TTC549 (cell line): Measurements from ENCODE around the gene KLK12.
A peak's percentile ranks its signal among the peaks of the same experiment; 100 is the strongest.
"Not testable (repeated sequence)": the region's sequence is repeated elsewhere in the genome, so short reads cannot be mapped to it uniquely, and the experiment has no call there.

ENCODE experiments used
- FAIRE-seq: peaks from 2 replicates; lab custom pipeline; 2012; peaks lifted over from hg19 to GRCh38; lab: Jason Lieb, UNC

KLK12 gene

DNA sequence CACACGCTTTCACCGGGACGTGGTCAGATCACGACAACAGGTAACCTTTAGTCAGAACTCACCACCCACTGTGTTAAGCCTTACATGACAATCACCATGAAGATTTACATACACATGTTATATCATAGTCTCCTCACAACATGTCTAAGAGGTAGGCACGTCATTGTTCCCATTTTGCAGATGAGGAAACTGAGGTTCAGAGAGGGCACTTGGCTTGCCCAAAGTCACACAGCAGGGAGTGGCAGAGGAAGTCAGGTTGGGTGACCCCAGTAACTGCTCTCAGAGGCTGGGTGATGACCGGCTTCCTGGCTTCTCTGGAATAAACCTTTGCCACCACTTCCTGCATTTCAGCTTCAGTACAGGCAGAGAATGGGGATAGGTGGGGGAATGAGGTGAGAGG lies 20.6 kb downstream of the KLK12 start:
- no peak for FAIRE-seq

DNA sequence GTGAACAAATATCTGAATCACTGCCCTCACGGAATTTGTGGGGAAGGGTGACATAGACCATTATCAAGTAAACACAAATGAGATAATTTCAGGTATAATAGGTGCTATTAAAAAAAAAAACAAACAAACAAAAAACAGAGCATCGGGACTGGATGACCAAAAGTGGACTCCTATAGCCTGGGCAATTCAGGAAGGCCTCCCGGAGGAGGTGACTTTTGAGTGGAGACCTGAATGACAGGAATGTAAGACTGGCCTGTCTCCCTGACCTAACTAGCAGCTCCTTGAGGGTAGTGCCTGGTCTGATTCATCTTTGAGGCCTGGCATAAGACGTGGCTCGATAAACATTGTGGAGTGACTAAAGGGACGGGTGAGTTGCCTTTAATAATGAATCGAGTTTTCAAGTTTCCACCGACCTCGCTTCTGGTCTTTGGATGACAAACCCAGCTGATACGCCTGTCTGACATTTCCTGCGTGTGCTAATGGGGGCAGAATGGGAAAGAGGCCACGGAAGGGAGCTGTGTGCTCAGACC lies 22.1 kb downstream of the KLK12 start:
- no peak for FAIRE-seq

DNA sequence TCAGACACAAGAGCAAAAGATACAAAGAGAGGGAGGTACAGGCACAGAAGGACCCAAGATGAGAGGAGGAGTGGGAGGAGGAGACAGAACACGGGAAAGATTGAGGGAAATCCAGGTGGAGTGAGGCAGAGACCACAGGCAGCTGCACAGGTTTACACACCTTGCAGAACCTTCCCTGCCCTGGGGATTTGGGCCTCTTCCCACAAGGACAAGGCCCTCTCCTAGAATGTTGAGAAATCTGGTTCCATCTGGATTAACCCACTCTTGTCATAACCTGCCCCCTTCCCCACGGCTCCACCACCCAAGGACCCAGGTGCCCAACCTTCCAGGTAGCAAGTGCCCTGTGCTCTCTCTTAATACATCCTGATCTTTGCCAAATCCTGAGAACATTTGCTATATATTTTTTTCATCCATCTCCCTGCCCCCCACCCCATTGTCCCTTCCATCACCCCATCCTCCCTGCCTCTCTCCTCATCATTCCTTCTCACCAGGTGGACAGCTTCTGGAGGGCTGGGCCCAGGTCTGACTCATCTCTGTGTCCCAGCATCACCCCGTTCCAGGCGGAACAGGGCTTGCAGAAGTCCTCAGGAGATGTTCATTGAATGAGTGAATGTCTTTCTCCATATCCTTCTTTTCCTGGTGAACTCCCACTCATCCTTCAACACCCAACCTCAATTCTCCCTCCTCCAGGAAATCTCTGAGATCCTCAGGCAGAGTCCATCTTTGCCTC lies 24.6 kb downstream of the KLK12 start:
- no peak for FAIRE-seq

DNA sequence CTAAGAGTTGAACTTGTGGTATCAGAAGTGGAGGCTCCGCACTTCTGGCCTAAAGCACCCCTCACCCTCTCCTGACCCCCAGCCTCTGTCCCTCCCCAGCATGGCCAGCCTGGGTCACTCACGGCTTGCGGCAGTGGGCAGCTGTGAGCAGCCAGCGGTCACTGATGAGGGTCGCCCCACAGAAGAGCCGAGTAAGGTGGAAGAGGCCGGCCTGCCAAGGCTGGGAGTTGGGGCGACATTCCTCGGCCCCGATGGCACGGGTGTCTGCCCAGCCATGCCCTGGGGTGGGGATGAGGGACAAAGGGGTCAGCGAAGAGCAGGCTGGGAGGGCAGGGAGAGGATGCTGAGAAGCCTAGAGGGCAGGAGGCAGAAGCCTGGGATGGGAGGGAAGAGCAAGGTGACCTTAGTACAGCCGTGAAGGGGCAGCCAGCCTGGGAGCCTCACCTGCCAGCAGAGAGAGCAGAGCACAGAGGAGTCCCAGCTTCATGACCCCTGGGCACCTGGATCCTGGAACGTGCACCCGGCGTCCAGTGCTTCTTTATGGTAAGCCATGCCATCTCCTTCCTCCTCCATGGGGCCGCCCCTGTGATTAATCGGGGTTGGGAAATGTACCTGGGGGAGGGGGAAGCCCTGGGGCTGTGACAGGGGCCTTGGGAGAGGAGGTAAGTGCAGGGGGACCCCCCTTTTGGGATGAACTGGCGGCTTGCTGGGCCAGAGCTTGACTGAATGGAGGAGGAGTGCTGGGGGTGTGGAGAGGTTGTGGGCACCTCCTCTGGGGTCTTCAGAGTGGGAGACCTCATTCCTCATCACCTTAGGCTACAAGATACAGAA lies 25.5 kb downstream of the KLK12 start:
- FAIRE-seq = no peak

DNA sequence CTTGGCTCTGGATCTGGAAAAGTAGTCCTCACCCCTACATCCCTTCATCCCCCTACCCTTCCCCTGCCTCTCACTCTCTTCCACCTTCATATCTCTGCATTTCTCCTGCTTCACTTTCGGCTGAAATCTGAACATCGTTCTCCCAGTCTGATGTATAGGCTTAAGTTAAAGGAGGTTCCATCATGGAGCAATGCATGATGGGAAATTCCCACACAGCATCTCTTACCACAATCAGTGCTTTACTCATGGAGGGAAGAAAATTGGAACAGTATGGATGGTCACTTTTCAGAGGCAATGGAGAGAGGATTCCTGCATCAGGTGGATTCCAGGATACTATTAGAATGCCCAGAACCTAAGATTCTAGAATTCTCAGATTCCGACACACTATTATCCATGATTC lies 27.3 kb downstream of the KLK12 start:
- FAIRE-seq = no peak

DNA sequence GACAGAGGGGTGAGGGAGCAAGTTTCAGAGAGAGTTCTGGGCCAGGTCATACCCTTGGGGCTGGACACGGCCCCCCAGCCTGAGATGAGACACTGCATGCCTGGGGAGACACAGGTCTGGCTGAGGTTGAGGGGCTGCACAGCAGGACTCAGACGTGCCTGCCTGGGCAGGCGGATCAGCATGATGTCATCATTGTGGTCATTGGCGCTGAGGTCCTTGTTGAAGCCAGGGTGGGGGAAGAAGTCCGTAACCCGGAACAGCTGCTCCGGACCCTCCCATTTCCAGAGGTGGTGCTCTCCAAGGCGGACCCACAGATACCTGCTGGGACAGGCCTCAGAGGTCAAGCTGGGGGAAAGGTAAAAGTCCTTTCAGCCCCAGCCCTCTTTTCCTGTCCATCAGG lies 28.4 kb downstream of the KLK12 start:
- FAIRE-seq = no peak

DNA sequence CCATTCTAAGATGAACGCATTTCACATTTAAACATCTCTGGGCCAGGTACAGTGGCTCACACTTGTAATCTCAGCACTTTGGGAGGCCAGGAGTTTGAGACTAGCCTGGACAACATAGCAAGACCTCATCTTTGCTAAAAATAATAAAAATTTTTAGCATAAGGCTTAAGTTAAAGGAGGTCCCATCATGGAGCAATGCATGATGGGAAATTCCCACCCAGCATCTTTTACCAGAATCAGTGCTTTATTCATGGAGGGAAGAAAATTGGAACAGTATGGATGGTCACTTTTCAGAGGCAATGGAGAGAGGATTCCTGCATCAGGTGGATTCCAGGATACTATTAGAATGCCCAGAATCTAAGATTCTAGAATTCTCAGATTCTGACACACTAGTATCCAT lies 29.6 kb downstream of the KLK12 start:
- FAIRE-seq = no peak

DNA sequence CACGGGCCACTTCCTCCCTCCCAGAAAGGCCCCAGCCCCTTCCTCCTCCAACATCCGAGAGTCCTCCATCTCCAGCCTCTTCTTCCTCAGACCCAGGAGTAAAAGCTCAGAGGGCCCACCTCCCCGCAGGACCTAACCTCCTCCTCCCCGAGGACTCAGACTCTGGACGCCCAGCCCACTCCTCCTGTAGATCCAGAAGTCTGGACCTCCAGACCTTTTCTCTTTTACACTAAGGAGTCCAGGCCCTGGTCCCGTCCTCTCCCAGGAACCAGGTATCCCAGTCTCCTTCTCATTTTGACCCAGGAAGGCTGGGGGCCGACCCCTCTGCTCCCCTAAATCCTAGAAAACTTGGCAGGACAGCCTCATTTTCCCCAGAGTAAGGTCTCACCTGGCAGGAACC lies 31.5 kb downstream of the KLK12 start:
- FAIRE-seq = no peak

DNA sequence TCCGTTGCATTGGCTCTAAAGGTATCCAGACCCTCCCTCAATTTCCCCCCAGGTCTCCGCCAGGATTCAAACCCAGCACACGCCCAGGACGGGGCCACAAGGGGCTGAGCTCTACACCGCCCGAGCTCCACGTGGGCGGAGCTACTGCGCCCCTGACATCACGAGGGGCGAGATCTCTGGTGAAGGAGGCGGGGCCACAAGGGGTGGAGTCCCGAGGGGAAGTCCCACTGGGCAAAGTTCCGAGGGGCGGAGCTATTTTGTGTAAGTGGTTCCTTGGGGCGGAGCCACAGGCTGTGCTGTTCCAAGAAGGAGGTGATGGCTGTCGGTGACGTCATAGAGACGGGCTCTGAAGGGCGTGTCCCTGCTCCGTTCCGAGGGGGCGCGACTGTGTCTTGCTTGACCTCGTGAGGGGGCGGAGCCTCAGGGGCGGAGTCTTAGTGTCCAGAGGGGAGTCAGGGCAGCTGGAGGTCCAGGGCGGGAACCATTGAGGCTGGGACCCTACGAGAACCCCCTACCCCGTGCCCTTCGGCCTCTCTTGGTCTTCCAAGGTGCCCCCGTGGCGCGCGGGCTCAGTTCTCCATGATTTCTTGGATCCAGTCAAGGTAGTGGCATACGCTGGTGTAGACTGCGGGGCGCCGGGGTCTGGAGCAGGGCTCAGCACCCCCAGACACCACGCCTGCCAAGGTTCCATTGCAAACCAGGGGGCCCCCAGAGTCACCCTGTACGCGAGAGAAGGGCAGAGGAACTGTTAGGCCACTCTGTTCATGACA lies 32.1 kb downstream of the KLK12 start:
- peak; percentile 13 for FAIRE-seq

DNA sequence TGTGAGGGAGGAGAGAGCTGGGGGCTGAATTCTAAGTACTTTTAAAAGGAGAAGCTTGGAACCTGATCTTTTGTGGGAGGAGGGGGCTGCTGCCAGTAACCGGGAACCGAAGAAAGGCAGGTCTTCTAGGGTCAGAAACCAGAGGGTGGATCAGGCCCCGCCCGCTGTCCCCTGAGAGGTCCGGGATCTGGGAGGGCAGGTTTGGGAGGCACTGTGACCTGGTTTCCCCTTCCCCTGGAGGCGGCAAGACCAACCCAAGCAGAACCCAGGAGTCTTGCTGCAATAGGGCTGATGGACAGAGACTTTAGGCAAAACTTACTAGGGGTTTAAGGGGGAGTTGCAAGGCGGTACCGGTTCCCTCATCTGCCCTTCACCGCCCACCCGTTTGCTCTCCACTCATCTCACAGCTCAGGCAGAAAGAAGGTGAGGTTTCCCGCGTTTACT lies 32.7 kb downstream of the KLK12 start:
- no peak for FAIRE-seq

DNA sequence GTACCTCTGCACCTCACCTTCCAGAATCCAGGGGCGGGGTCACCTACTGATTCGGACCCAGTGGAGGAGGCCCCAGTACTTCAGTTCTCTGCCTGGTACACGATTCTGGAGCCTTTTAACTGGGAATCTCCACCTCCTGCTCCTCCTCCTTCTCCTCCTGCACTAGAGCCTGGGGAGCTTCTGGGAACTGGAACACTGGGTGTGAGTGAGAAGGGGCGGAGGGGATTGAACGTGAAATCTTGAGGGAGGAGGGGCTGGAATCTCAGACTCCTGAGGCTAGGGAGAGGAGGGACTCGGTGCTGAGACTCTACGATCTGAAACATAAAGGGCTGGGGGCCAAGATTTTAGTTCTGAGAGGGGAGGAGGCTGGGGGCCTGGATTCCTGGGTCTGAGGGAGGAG lies 33.3 kb downstream of the KLK12 start, which contains the start of gene KLK8:
Gene KLK8, minus strand, starts transcription at position 90 of the 400 bp plus-strand sequence. CDS start 437 bp downstream, outside the sequence.
- FAIRE-seq = no peak

DNA sequence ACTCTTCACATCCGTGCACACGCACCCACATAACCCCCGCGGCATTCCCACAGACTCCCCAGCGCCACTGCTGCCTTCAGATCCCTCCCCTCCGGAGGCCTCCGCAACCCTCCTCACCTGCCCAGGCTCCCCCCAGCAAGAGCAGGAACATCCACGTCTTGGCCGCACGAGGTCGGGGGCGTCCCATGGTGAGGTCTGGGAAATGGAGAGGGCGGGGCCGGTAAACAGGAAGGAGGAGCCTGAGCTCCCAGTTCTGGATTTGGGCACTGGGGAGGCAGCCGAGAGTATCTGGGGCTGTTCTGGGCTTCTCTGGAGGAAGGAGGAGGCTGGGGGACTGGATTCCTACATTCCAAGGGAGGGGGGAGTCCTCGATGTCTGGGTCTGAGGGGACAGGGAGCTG lies 33.8 kb downstream of the KLK12 start:
- FAIRE-seq = no peak

DNA sequence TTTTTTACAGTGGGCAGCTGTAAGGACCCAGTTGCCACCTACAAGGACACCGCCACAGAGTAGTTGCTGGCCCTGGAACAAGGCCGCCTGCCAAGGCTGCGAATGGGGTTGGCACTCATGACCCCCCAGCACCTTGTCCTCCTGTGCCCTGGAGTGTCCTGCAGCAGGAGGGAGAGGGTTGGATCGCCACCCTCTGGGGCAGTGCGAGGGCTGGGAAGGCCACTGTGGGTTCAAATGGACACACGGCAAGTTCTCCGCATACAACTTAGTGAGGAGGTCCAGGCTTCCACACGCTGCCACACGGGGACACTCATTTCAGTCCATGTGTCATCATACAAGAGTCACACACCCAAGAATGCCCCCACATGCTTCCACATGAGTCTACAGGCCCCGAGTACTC lies 34.4 kb downstream of the KLK12 start:
- no peak for FAIRE-seq

DNA sequence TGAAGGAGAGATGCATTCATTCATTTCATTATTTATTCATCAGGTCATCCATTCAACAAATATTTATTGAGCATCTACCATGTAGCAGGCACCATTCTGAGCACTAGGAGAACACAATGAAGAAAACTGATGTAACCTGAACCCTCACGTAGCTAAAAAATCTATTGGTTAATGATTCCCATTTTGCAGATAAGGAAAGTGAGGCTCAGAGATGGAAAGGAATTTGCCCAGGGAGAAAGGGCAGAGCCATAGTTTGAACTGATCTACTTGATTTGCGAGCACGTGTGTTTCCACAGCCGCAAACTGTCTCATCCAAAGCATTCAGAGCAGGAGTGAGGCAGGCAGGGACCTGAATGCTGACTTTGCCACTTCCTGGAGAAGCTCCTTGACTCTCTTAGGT lies 36.1 kb downstream of the KLK12 start:
- no peak for FAIRE-seq

DNA sequence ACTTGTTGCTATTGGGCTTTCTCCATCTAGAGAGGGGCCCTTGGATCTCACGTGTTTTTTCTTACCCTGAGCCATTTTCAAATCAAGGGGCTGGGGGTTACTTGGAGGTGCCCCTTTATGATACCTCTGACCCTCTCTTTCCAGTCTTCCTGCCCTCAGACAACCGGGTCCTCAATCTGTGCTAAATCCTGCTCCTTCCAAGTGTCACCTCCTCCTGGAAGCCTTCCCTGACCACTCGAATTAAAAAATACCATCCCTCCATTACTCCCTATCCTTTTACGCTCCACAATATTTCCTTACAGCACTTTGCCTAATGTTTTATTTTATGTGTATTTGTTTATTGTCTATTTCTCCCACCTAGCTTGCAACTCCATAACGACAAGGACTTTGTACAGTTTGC lies 36.7 kb downstream of the KLK12 start:
- FAIRE-seq = no peak

DNA sequence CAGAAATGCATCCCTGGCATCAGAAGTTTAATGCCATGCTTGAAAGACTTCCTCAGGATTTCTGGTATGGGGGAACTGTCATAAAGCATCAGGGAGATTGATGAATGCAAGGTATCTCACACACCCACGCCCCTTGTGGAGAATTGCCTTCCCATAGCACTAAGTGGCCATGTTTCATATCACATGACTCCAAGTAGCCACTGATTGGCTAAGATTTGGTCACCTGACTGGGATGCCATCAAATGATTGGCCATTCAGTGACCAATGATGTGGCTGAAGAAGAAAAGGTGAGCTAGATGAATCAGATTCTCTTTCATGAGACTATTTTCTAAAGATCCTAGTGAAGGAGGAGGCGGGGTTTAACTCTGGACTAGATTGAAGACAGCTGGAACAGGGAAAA lies 40.7 kb downstream of the KLK12 start:
- no peak for FAIRE-seq

DNA sequence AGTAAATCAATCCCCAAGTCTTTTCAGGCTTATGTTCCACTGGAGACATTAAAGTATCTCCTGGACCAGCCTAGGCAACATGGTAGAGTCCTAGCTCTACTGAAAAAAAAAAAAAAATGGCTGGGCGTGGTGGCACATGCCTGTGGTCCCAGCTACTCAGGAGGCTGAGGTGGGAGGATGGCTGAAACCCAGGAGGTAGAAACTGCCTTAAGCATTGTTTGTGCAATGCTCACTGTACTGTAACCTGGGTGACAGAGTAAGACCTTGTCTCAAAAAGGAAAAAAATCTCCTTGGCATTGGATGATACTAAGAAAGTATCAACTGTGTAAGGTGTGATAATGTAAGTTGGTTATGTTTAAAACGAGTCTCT lies 42.2 kb downstream of the KLK12 start:
- FAIRE-seq = no peak

DNA sequence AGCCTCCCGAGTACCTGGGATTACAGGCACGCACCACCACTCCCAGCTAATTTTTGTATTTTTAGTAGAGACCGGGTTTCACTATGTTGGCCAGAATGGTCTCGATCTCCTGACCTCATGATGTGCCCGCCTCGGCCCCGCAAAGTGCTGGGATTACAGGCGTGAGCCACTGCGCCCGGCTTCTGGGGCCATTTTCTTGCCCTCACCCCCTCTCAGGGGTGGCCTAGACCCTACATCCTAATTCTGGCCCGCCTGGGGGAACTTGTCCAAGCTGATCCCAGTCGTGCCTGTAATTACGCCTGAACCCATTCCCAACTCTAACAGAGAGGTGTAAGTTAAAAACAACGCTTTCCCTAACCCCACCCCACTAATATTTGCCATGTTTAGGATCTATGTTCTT lies 50.4 kb downstream of the KLK12 start:
- FAIRE-seq = not testable (repeated sequence)

DNA sequence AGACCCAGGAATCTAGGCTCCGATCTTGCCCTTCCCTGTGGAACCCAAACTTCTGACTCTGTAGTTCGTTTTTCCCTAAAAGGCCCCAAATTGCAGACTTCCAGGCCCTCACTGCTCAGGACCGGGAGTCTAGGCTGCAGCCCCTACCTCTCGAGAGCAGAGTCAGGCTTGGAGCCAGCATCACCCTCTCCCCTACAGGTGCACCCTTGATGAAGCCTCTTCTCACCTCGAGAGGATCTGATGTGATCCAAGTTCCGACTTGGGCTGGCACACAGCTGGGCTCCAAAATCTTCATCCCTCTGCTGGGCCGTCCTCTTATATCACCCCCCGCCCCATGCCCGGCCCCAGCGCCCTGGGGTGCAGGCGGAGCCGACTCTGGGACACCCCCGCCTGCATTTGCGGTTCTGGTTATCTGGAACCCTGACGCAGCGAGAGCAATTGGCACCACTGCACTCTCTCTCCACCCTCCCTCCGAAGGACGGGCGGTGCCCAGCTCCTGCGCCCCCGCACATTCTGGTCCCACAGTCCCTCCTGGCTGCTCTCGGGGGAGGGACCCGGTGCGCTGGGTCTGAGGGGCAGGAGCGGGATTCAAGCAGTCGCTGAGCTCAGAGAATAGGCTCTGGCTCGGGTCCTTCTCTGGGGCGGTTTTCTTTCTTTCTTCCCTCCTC lies 51.0 kb downstream of the KLK12 start, which contains the start of gene KLK7:
Gene KLK7, minus strand, starts transcription at position 293 of the 668 bp plus-strand sequence. CDS start 1,518 bp downstream, outside the sequence.
- no peak for FAIRE-seq

DNA sequence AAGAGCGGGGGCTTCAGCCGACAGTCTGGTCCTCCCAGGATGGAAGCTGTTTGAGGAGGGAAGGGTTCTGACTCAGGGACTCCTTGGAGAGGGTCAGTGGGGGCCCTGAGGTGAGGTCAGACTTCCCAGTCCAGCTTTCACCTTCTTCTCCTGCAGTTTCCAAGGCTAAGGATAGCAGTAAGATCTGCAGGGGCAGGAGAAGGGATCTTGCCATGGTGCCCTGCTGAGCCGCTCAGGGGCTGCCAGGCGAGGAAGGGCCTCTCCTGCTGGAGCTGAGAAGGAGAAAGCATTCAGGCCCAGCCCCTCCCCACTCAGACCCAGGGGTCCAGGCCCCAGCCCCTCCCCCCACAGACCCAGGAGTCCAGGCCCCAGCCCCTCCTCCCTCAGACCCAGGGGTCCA lies 52.6 kb downstream of the KLK12 start:
- FAIRE-seq = no peak

DNA sequence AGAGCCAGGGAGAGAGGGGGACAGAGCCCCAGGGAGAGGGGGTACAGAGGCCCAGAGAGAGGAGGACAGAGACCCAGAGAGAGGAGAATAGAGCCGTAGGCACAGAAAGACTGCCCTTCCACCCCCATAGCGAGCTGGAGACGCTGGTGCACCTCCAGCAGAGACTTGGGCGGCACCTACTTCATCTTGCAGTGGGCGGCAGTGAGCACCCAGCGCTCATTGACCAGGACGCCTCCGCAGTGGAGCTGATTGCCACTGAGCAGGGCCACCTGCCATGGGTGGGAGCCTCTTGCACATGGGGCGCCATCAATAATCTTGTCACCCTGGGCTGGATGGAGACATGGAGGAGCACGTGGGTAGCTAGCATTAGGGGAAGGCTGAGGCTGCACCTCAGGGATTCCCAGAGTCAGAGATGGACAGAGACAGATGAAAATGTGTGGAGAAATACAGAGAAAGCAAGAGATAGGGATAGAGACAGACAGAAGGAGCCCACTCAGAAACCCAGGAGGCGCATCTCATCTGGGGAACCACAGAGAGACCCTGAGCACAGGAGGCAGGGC lies 53.1 kb downstream of the KLK12 start:
- FAIRE-seq = no peak

DNA sequence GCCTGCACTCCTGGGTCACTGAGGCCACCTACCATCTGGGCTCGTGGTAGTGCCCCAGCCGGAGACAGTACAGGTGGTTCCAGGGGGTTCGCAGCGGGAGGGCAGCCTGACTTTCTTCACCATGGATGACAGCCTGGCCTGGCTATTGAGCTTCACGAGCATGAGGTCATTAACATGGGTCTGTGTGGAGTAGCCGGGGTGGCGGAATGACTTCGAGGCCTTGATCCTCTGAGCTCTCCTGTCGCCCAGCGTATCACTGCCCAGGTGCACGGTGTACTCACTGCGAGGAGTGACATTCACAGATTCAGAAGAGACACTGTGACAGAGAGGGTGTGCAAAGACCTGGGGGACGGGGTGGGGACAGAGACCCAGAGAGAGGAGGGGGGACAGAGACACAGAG lies 54.6 kb downstream of the KLK12 start:
- FAIRE-seq = no peak
